Stimulated activated CD8-positive, alpha-beta memory T cell treated with anti-CD3 and anti-CD28 coated beads, Interleukin-12 subunit alpha, Interleukin-12 subunit beta, amount 100 ng/mL, for 24 hours (primary cell): ENCODE measurements around the gene MGARP.
"Not testable (repeated sequence)": the region's sequence is repeated elsewhere in the genome, so short reads cannot be mapped to it uniquely, and the experiment has no call there.

Experiments used
- DNase-seq: peaks from one replicate; pipeline ENCODE4 v3.0.0-alpha.2; 2020; ENCODE audit errors: extremely low read depth

MGARP gene

DNA sequence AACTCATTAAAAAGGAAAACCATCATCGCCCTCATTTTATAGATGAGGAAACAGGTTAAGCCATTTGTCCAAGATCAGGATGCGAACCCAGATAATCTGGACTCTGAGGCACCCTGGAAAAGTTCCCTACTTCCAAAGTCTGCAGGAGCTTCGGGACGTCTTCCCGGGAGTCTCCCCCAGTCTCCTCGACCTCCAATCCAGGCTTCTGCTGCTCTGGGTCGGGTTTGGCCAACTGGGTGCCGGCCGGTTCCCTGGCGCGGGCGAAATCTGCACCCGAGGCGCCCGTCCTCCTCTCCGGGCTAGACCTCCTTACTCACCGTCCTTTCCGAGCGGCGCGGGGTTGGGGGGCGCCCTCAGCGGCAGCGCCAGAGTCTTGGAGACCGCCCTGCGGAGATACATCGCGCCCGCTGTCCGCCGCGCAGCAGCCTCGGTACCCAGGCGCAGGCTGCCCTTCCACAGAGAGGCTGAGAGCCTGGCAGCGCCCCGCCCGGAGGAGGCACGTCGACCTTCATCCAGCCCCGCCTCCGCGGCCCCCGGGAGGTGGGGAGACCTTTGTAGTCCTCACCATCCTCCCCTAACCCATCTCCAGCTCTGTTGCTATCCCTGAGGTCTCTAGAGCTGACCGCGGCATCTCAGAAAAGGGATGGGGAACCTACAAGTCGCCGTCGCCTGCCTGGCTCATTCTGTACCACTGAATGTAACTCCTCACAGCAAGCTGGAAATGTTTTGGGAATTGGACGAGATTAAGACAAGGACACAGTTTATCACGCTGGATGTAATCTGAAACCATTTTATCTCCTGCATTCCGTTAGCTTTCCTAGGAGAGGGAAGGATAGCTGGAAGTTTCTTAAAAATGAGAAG lies at the start of gene MGARP:
TSS of gene MGARP (minus strand) at position 466 of the 861 bp plus-strand sequence. CDS start at position 399, 67 bp downstream.
- no peak for DNase-seq

DNA sequence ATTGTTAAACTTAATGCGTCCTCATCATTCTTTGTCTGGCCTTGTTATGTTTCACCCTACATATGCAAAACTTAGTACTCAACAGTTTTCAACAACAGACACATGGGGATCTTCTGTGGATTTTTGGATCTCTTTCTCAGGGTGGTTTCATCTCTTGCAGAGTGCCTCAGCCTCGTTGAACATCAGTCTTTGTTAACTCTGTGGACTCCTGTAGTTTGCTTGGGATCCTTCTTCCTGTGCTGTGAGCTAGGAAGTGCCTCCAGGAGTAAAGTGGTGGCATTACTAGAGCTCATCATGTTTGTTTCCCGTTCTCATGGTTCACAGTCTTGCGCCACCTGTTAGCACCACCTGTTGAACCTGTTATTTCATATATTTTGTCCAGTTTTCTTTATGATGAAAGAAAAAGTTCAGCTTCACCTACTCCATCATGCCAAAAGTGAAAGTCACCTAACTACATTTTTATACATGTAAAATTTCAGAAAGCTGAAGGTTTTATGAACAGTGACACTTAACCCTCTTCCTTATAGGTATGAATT lies 49.7 kb upstream of the MGARP start:
- no peak for DNase-seq

DNA sequence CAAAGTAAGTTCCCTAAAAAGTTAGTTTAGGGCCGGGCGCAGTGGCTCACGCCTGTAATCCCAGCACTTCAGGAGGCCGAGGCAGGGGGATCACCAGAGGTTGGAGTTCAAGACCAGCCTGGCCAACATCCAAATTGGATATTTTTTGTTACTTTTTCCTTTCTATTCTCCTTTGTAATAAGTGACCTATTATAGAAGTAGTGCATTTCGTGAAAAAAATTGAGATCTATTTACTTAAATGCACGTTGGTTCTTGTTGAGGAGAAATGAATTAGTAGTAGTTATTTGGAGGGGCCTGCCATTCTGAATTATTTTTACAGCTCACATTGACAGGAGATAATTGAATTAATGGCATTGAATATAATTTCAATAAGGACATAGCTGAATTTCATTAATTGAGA lies 44.6 kb upstream of the MGARP start:
- no peak for DNase-seq

- not testable (repeated sequence) for DNase-seq
Measured at GRCh38 chr4:139322541-139322940, 42.5 kb upstream of the MGARP start.

DNA sequence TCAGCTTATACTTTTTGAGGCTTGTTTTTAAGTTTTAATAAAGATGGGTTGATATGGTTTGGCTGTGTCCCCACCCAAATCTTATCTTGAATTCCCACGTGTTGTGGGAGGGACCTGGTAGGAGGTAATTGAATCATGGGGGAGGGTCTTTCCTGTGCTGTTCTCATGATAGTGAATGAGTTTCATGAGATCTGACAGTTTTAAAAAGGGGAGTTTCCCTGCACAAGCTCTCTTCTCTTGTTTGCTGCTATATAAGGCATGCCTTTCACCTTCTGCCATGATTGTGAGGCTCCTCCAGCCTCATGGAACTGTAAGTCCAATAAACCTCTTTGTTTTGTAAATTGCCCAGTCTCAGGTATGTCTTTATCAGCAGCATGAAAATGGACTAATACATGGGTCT lies 42.0 kb upstream of the MGARP start:
- DNase-seq: not testable (repeated sequence)

DNA sequence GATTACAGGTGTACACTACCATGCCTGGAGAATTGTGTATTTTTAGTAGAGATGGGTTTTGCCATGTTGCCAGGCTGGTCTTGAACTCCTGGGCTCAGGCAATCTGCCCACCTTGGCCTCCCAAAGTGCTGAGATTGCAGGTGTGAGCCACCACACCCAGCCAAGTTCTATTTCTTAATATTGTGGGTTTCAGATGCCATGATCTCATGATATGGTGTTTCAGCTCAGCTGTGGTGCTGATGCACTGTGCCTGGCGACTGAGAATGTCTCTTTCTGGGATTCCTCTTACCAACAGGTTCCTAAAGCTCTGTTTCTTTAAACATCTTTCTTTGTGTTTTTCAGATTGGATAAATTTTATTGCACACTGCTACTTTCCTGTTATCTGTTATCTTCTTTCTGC lies 39.5 kb upstream of the MGARP start:
- DNase-seq: no peak

DNA sequence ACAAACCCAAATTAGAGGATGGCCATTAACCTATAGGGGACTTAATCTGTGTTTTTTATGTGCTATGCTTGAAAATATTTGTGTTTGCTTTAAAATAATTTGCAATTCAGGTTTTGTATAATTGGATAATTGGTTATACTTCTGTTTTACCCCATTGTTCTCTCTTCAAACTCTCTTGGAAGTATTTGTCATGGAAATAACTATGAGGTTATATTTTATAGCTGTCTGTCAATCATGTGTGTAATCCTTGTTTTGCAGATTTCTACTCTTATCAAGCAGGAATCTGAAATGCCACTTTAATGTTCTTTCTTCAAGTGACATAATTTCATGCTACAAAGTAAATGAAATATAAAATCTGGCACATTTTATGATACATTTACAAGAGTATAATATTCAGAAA lies 37.6 kb upstream of the MGARP start:
- DNase-seq: no peak

- no peak for DNase-seq
Measured at GRCh38 chr4:139316733-139317132, 36.7 kb upstream of the MGARP start.

- DNase-seq: no peak
Measured at GRCh38 chr4:139315221-139315675, 35.2 kb upstream of the MGARP start.

- DNase-seq: no peak
Measured at GRCh38 chr4:139314047-139314800, 34.2 kb upstream of the MGARP start.

GRCh38 chr4:139313414-139313813 lies 33.4 kb upstream of the MGARP start:
- DNase-seq: not testable (repeated sequence)

GRCh38 chr4:139312552-139313332 lies 32.7 kb upstream of the MGARP start:
- DNase-seq: no peak

GRCh38 chr4:139311909-139312308 lies 31.9 kb upstream of the MGARP start:
- no peak for DNase-seq

GRCh38 chr4:139304920-139305319 lies 24.9 kb upstream of the MGARP start:
- DNase-seq: no peak

GRCh38 chr4:139301821-139302611 lies 22.0 kb upstream of the MGARP start, which contains the start of gene NDUFC1:
TSS of gene NDUFC1 (minus strand) at chr4:139302477. CDS start at chr4:139295798, 6,679 bp downstream.
- DNase-seq: peak; percentile 33

DNA sequence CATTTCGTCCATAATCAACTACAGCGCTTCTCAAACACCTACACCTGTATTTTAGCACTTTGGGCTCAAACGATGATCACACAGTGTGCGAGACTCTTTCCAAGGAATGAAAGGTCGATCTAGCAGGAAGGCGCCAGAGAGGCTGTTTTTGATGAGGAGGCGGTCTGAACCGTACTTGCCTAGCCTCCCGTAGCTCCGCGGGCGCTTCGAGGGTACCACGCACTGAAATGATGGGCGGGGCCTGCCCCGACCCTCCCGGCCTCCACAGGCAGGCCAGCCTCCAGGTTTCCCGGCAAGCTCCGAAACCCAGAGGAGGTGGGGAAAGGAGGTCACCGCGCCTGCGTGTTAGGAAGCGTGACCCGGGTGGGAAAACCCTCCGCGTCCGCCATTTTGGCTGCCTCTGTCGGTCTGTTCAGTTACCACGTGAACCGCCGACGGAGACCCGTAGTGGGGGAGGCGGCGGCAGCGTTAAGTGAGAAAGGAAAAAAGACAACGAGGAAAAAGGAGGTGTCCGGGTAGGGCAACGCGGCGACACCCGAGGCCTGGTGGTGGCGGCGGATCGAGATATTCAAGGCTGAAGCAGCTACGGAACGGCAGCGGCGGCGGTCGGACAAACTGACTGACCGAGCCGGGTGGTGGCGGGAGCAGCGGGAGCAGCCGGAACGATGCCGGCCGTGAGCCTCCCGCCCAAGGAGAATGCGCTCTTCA lies 21.2 kb upstream of the MGARP start, which contains the start of gene NAA15:
TSS of gene NAA15 (plus strand) at position 393 of the 708 bp plus-strand sequence. CDS start at position 666, 273 bp downstream.
- DNase-seq: peak; percentile 97

DNA sequence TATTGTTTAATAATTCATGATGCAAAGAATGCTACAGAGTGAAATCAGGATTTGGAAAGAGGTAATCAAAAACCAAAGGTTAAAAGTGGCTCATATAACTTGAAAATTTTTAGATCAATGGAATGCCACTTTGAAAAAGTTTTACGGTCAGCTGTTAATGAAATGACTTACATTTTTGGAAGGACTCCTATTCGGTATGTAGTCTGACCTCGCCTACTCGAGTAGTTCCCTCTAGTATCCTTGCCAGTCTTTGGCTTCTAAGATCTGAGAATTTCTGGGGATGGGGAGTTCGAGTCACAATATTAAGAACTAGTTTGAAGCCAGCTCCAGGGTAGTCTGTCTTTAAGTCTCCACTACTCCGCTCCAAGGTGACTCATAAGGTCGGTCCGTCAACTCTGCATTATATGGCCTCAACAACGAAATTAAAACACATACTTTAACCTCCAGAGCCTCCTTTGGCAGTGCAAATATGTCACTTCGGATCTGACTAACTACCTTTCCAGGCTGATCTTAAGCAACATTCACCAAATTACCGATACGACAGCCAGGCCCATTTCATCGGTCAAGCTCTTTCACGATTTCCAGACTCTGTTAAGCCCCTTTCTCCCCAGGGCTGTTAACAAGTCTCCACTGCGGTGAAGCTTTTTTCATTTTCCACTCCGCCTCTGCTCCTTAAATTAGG lies 20.5 kb upstream of the MGARP start:
- DNase-seq: no peak

DNA sequence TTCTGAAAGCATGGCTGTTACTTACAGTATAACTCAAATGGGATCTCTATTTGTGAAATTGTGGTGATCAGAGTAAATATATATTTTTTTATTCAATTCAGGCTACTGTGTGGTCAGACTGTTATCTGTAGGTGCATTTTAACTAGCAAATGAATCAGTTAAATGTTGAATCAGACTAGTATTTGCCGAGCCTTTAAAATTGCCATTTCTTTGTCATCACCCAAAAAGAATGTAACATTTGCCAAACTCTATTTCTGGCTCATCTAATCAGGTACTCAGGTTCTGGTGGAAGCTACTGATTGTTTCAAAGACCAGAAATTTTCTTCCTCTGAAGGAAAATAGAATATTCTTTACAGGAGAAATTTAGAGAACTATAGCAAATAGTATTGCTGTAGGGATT lies 19.5 kb upstream of the MGARP start:
- no peak for DNase-seq

GRCh38 chr4:139297001-139297410 lies 17.0 kb upstream of the MGARP start:
- no peak for DNase-seq

DNA sequence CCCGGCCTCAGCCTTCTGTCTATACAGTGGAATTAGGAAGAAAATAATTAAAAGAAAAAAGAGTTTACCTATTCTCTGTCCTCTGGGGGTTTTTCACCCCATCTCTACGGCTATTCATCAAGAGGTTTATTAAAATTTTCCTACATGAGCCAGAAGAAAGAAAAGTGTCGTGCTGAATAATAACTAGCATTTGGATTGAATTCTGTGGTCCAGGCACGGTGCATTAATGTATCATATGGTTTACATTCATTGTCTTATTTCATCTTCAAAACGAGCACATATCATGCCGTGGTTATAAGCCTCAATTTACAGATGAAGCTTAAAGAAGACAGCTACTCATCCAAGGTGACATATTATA lies 15.9 kb upstream of the MGARP start:
- DNase-seq: no peak
